ENCODE data around the gene PACRG. TPM values are rescaled to one million over a fixed set of nuclear protein-coding genes. Genes with fewer than 3 reads are reported as not detected.

The PACRG gene
- polyA plus RNA-seq, 1 donor from 2014 or later: 16.6 TPM

DNA sequence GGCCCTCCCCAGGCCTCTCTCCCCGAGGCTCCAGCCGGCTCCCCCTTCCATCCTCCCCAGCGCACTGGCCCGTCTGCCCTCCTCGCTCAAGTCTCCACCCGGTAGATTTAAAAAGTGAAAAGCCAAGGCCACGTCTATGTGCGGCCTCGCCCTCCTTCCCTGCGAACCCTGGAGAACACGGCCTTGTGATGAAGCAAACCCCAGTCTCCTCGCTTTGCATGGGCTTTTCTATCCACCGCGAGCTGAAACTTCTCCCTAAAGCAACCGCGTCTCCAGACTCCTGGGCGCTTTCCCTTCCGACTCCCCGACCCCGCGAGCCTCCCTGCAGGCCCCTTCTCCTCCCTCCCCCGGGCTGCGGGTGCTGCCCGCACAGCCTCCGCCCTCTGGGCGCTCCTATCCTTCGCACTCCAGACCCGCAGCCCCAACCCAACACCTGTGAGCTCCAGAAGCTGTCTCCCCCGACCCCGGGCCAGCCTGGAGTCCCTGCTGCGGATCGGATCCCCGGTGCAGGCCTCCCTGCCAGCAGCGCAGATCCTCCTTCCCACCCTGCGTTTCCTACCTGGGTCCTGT, 421.6 kb downstream of the PACRG start:
- Histone ChIP-seq H3K9me2 (ENCODE audit: insufficient read depth, low read length) (no peaks in the 10 kb centered on the region), H3K4me2 (ENCODE audit: low read length) (no peak overlapping the region), H3F3A (ENCODE audit: insufficient read depth, low read length, poor library complexity, severe bottlenecking) (no peaks in the 10 kb centered on the region), H3K36me3 (ENCODE audit: insufficient read depth, low read length) (no peaks in the 10 kb centered on the region), H2AFZ (ENCODE audit: low read depth, low read length) (no peak overlapping the region), H3K27ac (ENCODE audit: low read length) (no peak overlapping the region), H3K79me2 (replicated peaks; ENCODE audit: insufficient read depth, low read length) (no peaks in the 10 kb centered on the region), H3K9ac (ENCODE audit: low read length) (no peak overlapping the region), H4K20me1 (ENCODE audit: insufficient read depth) (no peaks in the 10 kb centered on the region), H3K9me3 (ENCODE audit: low read length) (no peaks in the 10 kb centered on the region), H3K27me3 (ENCODE audit: insufficient read depth, low read depth, low read length) (no peaks in the 10 kb centered on the region), H3K4me3 (ENCODE audit: low read length) (no peak overlapping the region)
- TF ChIP-seq SMC3 (conservative IDR thresholded peaks at IDR 0.05; ENCODE audit: poor library complexity) (no peak), CTCF (IDR thresholded peaks at IDR 0.05; ENCODE audit: poor library complexity, severe bottlenecking) (no peak), TAF1 (IDR thresholded peaks at IDR 0.05; ENCODE audit: low read depth) (no peak), EP300 (conservative IDR thresholded peaks at IDR 0.05; ENCODE audit: poor library complexity, severe bottlenecking) (no peak), EZH2 (IDR thresholded peaks at IDR 0.05; ENCODE audit: borderline replicate concordance, insufficient read depth, low read length, poor library complexity, severe bottlenecking) (no peak), MXI1 (conservative IDR thresholded peaks at IDR 0.05; ENCODE audit: poor library complexity, severe bottlenecking) (no peak), RAD21 (conservative IDR thresholded peaks at IDR 0.05) (no peak), POLR2AphosphoS5 (IDR thresholded peaks at IDR 0.05) (no peak)
- TF ChIP-seq, protein P1, sequence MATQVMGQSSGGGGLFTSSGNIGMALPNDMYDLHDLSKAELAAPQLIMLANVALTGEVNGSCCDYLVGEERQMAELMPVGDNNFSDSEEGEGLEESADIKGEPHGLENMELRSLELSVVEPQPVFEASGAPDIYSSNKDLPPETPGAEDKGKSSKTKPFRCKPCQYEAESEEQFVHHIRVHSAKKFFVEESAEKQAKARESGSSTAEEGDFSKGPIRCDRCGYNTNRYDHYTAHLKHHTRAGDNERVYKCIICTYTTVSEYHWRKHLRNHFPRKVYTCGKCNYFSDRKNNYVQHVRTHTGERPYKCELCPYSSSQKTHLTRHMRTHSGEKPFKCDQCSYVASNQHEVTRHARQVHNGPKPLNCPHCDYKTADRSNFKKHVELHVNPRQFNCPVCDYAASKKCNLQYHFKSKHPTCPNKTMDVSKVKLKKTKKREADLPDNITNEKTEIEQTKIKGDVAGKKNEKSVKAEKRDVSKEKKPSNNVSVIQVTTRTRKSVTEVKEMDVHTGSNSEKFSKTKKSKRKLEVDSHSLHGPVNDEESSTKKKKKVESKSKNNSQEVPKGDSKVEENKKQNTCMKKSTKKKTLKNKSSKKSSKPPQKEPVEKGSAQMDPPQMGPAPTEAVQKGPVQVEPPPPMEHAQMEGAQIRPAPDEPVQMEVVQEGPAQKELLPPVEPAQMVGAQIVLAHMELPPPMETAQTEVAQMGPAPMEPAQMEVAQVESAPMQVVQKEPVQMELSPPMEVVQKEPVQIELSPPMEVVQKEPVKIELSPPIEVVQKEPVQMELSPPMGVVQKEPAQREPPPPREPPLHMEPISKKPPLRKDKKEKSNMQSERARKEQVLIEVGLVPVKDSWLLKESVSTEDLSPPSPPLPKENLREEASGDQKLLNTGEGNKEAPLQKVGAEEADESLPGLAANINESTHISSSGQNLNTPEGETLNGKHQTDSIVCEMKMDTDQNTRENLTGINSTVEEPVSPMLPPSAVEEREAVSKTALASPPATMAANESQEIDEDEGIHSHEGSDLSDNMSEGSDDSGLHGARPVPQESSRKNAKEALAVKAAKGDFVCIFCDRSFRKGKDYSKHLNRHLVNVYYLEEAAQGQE (IDR thresholded peaks at IDR 0.05; ENCODE audit: borderline replicate concordance): no peak

- H3K27ac ChIP-seq (ENCODE audit: low read length): no peak overlapping the region
These were observed 423.4 kb downstream of the PACRG start for GRCh38 chr6:163151212-163151611.

More at GRCh38 chr6:163151212-163151611, 423.4 kb downstream of the PACRG start:
- Histone ChIP-seq H3K9me3 (ENCODE audit: low read length) (no peaks in the 10 kb centered on the region), H3F3A (ENCODE audit: insufficient read depth, low read length, poor library complexity, severe bottlenecking) (no peaks in the 10 kb centered on the region), H3K4me2 (ENCODE audit: low read length) (no peak overlapping the region), H3K27me3 (ENCODE audit: insufficient read depth, low read depth, low read length) (no peaks in the 10 kb centered on the region), H3K4me3 (ENCODE audit: low read length) (no peak overlapping the region), H3K9me2 (ENCODE audit: insufficient read depth, low read length) (no peaks in the 10 kb centered on the region), H3K36me3 (ENCODE audit: insufficient read depth, low read length) (no peaks in the 10 kb centered on the region), H2AFZ (ENCODE audit: low read depth, low read length) (no peak overlapping the region), H3K79me2 (replicated peaks; ENCODE audit: insufficient read depth, low read length) (no peaks in the 10 kb centered on the region), H3K9ac (ENCODE audit: low read length) (no peak overlapping the region), H4K20me1 (ENCODE audit: insufficient read depth) (no peaks in the 10 kb centered on the region)
- no peak for TF ChIP-seq TAF1 (IDR thresholded peaks at IDR 0.05; ENCODE audit: low read depth)

Data from neural cell (in vitro differentiated cells).